ENCODE results near the gene METAP1. TPM values are rescaled to one million over a fixed set of nuclear protein-coding genes. Genes with fewer than 3 reads are reported as not detected.
A peak's percentile ranks its signal among the peaks of the same experiment; 100 is the strongest.

Gene METAP1
- total RNA-seq (2021; fragmentation: NEBNext Ultra II Directional; extraction: Animal tissue kit (Norgen Biotek cat#: 25700)): 80.9 and 85.2 TPM in 2 replicates
- 37.1 and 50.6 TPM in 2 replicates for polyA plus RNA-seq (2011; rRNA removed)
- polyA plus RNA-seq (2011; cell fraction: cytosol; rRNA removed): 64.6 TPM
- 62.5 TPM for polyA plus RNA-seq (2011; cell fraction: nucleus; rRNA removed)
- 51.7 to 107 TPM (median 68.0 TPM) in 4 replicates for polyA plus RNA-seq (2012, experiment 1 of 2)
- polyA plus RNA-seq (2012, experiment 2 of 2): 9.3 TPM
- 56.1 TPM for polyA plus RNA-seq (2013, experiment 1 of 2)
- 53.1 TPM for polyA plus RNA-seq (2013, experiment 2 of 2)
- polyA minus RNA-seq (2011; rRNA and poly(A)+ RNA removed): 109 and 110 TPM in 2 replicates
- polyA minus RNA-seq (2011; cell fraction: cytosol; rRNA and poly(A)+ RNA removed): 52.8 TPM
- polyA minus RNA-seq (2011; cell fraction: nucleus; rRNA and poly(A)+ RNA removed): 75.8 TPM
- long read RNA-seq, experiment 1, transcript METAP1-201 (11 exons, 2,791 nt): major isoform, 26 of 67 reads
- long read RNA-seq, experiment 1, partial matches to known transcripts: 19 of 67 reads
- long read RNA-seq, experiment 1, other reads (novel, unspliced or antisense): 22 of 67 reads
- long read RNA-seq, experiment 2, transcript METAP1-201 (11 exons, 2,791 nt): major isoform, 64 of 83 reads
- long read RNA-seq, experiment 2, partial matches to known transcripts: 7 of 83 reads
- long read RNA-seq, experiment 2, other reads (novel, unspliced or antisense): 12 of 83 reads

GRCh38 chr4:98995183-98996055, at the start of gene METAP1:
METAP1 (plus strand) TSS chr4:98995721; CDS start chr4:98995754, 33 bp downstream.
- H3K23ac ChIP-seq (ENCODE audit: insufficient read length): no peak within 1 kb of the TSS
- H3K4me3 ChIP-seq (ENCODE audit: extremely low read depth in 1 of 4, insufficient read depth in 2 of 4, low read depth in 3 of 4, low read length in 4 of 4): peak within 1 kb of the TSS; percentile 68 to 93 (median 90)
- H3K4ac ChIP-seq (replicated peaks; ENCODE audit: insufficient read length, low read depth, low read length): peak within 1 kb of the TSS; percentile 97
- peak within 1 kb of the TSS; percentile 84 to 95 (median 94) for H3K9ac ChIP-seq (replicated peaks in 1 of 4; ENCODE audit: extremely low read depth in 1 of 4, low read depth in 3 of 4, low read length in 3 of 4)
- H4K20me1 ChIP-seq (replicated peaks in 1 of 2; ENCODE audit: control insufficient read depth in 1 of 2, insufficient read depth in 2 of 2, low read length in 2 of 2): peaks cover 11 to 13% of the 10 kb centered on the region in 2 experiments
- 3% methylated on average over 18 of the region's 94 CpGs; no CpG with 5 or more reads in 1 of the 2 experiments for WGBS, 2 experiments (ENCODE audit: extremely low coverage in 1 of 2, insufficient coverage in 1 of 2, insufficient read length in 1 of 2, insufficient replicate concordance in 2 of 2, low coverage in 1 of 2, low lambda C conversion rate in 2 of 2, missing lambda C conversion rate in 1 of 2)
- peaks cover 0 to 5% (median 2%) of the 10 kb centered on the region in 4 experiments; a peak in 3 of 7 replicates for H3K4me1 ChIP-seq (replicated peaks in 1 of 4; ENCODE audit: control insufficient read depth in 3 of 4, insufficient read depth in 4 of 4, low read length in 3 of 4)
- H3K79me2 ChIP-seq (ENCODE audit: control insufficient read depth in 1 of 2, insufficient read depth in 2 of 2, low read length in 2 of 2): peaks cover 28 to 45% of the 10 kb centered on the region in 2 experiments
- H4K5ac ChIP-seq (ENCODE audit: insufficient read length, low read depth, low read length): peak within 1 kb of the TSS; percentile 99
- peak within 1 kb of the TSS; percentile 99 for H4K8ac ChIP-seq (ENCODE audit: extremely low read depth, insufficient read depth, low read length)
- H2AK5ac ChIP-seq (ENCODE audit: low read depth, low read length): no peak within 1 kb of the TSS
- peaks cover 0 to 5% of the 10 kb centered on the region in 2 experiments; a peak in 1 of 4 replicates for H3K9me3 ChIP-seq (ENCODE audit: insufficient read depth in 2 of 2, low read depth in 1 of 2, low read length in 1 of 2)
- peak within 1 kb of the TSS; percentile 99 for H3K18ac ChIP-seq (ENCODE audit: extremely low read depth, low read length)
- peak within 1 kb of the TSS; percentile 99 for H2BK5ac ChIP-seq (ENCODE audit: low read depth, low read length)
- H2AFZ ChIP-seq (ENCODE audit: low read length): peak within 1 kb of the TSS; percentile 63
- H3K14ac ChIP-seq (ENCODE audit: insufficient read length): no peak within 1 kb of the TSS
- ChIA-PET POLR2A (ENCODE audit: partially characterized antibody) (interaction anchor here (0.5 to 5.7 kb wide), 43 partner anchors 10 to 1151 kb away, joined by 3 to 106 read pairs (median 4); partner anchors contain the start of genes ADH5 and EIF4E), CTCF (ENCODE audit: partially characterized antibody) (interaction anchor here (0.7 to 2.6 kb wide), 32 partner anchors 10 to 541 kb away, joined by 3 to 20 read pairs (median 4); partner anchors contain the start of genes ADH5 and EIF4E)
- peak within 1 kb of the TSS; percentile 100 for H4K91ac ChIP-seq (replicated peaks; ENCODE audit: insufficient read length, low read length)
- H3K23me2 ChIP-seq (ENCODE audit: low read depth, low read length): peaks cover 5% of the 10 kb centered on the region; the same call in 1 of the 2 replicates
- peak within 1 kb of the TSS; percentile 80 to 86 for H3K4me2 ChIP-seq (ENCODE audit: insufficient read depth in 1 of 2, low read depth in 2 of 2, low read length in 2 of 2)
- no peak within 1 kb of the TSS for H2BK120ac ChIP-seq (replicated peaks; ENCODE audit: low read depth, low read length)
- no peaks in the 10 kb centered on the region for H3K27me3 ChIP-seq (replicated peaks in 1 of 4; ENCODE audit: control insufficient read depth in 3 of 4, extremely low read depth in 1 of 4, insufficient read depth in 3 of 4, low read length in 3 of 4)
- FAIRE-seq: no peak
- H3K79me1 ChIP-seq (ENCODE audit: low read depth, low read length): no peaks in the 10 kb centered on the region
- H3K56ac ChIP-seq (replicated peaks; ENCODE audit: insufficient read length, low read depth, low read length): peak within 1 kb of the TSS; percentile 97
- H3K27ac ChIP-seq (ENCODE audit: low read depth, low read length): peak within 1 kb of the TSS; percentile 97
- no peak within 1 kb of the TSS for H2BK15ac ChIP-seq (ENCODE audit: low read length)
- H2BK20ac ChIP-seq (ENCODE audit: low read length): no peak within 1 kb of the TSS
- peak; percentile 87 to 93 for DNase-seq (ENCODE audit: low read depth in 1 of 2, low spot score in 2 of 2)
- H3K36me3 ChIP-seq (ENCODE audit: control insufficient read depth in 2 of 4, insufficient read depth in 4 of 4, low read length in 3 of 4): no peaks in the 10 kb centered on the region
- no peak within 1 kb of the TSS for H2BK12ac ChIP-seq (ENCODE audit: low read depth, low read length)
- no peak for TF ChIP-seq MAFK (IDR thresholded peaks at IDR 0.05; ENCODE audit: low read depth, low read length)
- TF ChIP-seq JUND (IDR thresholded peaks at IDR 0.05; ENCODE audit: low read length): no peak
- no peak for TF ChIP-seq NRF1 (IDR thresholded peaks at IDR 0.05; ENCODE audit: low read depth, low read length)
- no peak for TF ChIP-seq GTF2F1 (IDR thresholded peaks at IDR 0.05; ENCODE audit: borderline replicate concordance, low read depth, low read length)
- TF ChIP-seq SAP30 (IDR thresholded peaks at IDR 0.05; ENCODE audit: insufficient read depth, insufficient replicate concordance, low read length): no peak
- TF ChIP-seq TAF7 (optimal IDR thresholded peaks at IDR 0.05; ENCODE audit: borderline replicate concordance, low read depth, low read length): peak; percentile 74
- TF ChIP-seq CBX8 (IDR thresholded peaks at IDR 0.05; ENCODE audit: borderline replicate concordance, low read depth, low read length): no peak
